HCT116 (cell line): ENCODE measurements around the gene UPF2. TPM values are rescaled to one million over a fixed set of nuclear protein-coding genes. Genes with fewer than 3 reads are reported as not detected.

Experiments
- ATAC-seq: fragments of 200-7000 bp; cut with Tn5 transposase; 2 replicates; pipeline ENCODE4 v1.9.1; 2020; ENCODE audit warnings: mild to moderate bottlenecking, moderate library complexity
- BruUV-seq: library from RNA; stranded (reverse); fragments of 400-500 nt; replicated peaks from 2 replicates; lab custom pipeline; 2021; lab: Mats Ljungman, UMichigan
- CTCF ChIA-PET: fragments of 300-600 bp; sonication (Branson Sonifier 250); formaldehyde crosslinking; loops from one replicate; lab custom pipeline; 2021; ENCODE audit warnings: antibody characterized with exemption; lab: Charles Lee
- POLR2A ChIA-PET: fragments of 300-600, 350-600 bp; sonication (Branson Sonifier 250); formaldehyde crosslinking; loops from one replicate; lab custom pipeline; 2021; ENCODE audit warnings: antibody characterized with exemption; lab: Charles Lee
- RAD21 ChIA-PET, 2 experiments: fragments of 300-600 bp; sonication (Branson Sonifier 250); formaldehyde crosslinking; loops; one replicate each; lab custom pipeline; 2023; ENCODE audit warnings: low total read pairs in 2 of 2; ENCODE audit not compliant: uncharacterized antibody in 2 of 2, unreplicated experiment in 2 of 2, low non-redundant PET in 1 of 2; lab: Charles Lee
- DNase-seq: peaks from one replicate; pipeline ENCODE4 v3.0.0-alpha.2; 2010; ENCODE audit warnings: low read depth, low spot score
- H2AFZ ChIP-seq: fragments of 200-600 bp; shearing (Covaris generic), sonication (generic); 2 replicates; pipeline ENCODE4 v1.6.1; 2017; ENCODE audit warnings: low read depth, mixed run types, mixed read lengths, antibody characterized with exemption, low read length; ENCODE audit not compliant: poor library complexity, severe bottlenecking
- H3K27ac ChIP-seq: 2 replicates; pipeline ENCODE4 v1.5.1; 2012; ENCODE audit warnings: low read depth, low read length
- H3K27me3 ChIP-seq: fragments of 200-600 bp; sonication (generic); 2 replicates; pipeline ENCODE4 v1.6.1; 2016; ENCODE audit warnings: mixed run types, low read length, mixed read lengths; ENCODE audit not compliant: insufficient read depth
- H3K36me3 ChIP-seq, 2 experiments: fragments of 200-500 bp in 1 of 2; fragments of 200-600 bp in 1 of 2; sonication (Bioruptor generic) in 1 of 2; sonication (generic) in 1 of 2; 2 replicates each; pipeline versions ENCODE4 v1.5.1 to v1.6.1; 2014 to 2016; ENCODE audit warnings: low read length in 2 of 2, inconsistent platforms in 1 of 2, mixed read lengths in 1 of 2, mixed run types in 1 of 2; ENCODE audit not compliant: insufficient read depth in 2 of 2, control insufficient read depth in 1 of 2
- H3K4me1 ChIP-seq, 2 experiments: fragments of 200-600 bp in 1 of 2; sonication (generic) in 1 of 2; 2 replicates each; pipeline versions ENCODE4 v1.5.1 to v1.6.1; 2012 to 2017; ENCODE audit warnings: low read length in 2 of 2, inconsistent platforms in 1 of 2, mild to moderate bottlenecking in 1 of 2, mixed read lengths in 1 of 2, mixed run types in 1 of 2, moderate library complexity in 1 of 2; ENCODE audit not compliant: insufficient read depth in 2 of 2, control insufficient read depth in 1 of 2
- H3K4me2 ChIP-seq: fragments of 200-600 bp; sonication (generic); 2 replicates; pipeline ENCODE4 v1.6.1; 2017; ENCODE audit warnings: mixed run types, low read length, mixed read lengths
- H3K4me3 ChIP-seq, 2 experiments: fragments of 200-600 bp in 1 of 2; sonication (generic) in 1 of 2; replicated peaks in 1 of 2; 2 replicates each; pipeline ENCODE4 v1.5.1; 2011 to 2016; ENCODE audit warnings: low read length in 2 of 2, control low read depth in 1 of 2, low read depth in 1 of 2, mild to moderate bottlenecking in 1 of 2, mixed read lengths in 1 of 2, mixed run types in 1 of 2
- H3K79me2 ChIP-seq: fragments of 200-600 bp; sonication (generic); 2 replicates; pipeline ENCODE4 v1.6.1; 2017; ENCODE audit warnings: mild to moderate bottlenecking, mixed run types, low read length, moderate library complexity, mixed read lengths; ENCODE audit not compliant: insufficient read depth
- H3K9ac ChIP-seq: fragments of 200-600 bp; sonication (generic); 2 replicates; pipeline ENCODE4 v1.6.1; 2016; ENCODE audit warnings: low read length, mixed read lengths
- H3K9me2 ChIP-seq: fragments of 200-600 bp; sonication (generic), shearing (Covaris generic); 2 replicates; pipeline ENCODE4 v1.6.1; 2017; ENCODE audit warnings: mixed run types, mild to moderate bottlenecking, moderate library complexity; ENCODE audit not compliant: insufficient read depth
- H3K9me3 ChIP-seq, 2 experiments: fragments of 200-500 bp in 1 of 2; fragments of 200-600 bp in 1 of 2; sonication (Bioruptor generic) in 1 of 2; sonication (generic) in 1 of 2; 2 replicates each; pipeline ENCODE4 v1.6.1; 2014 to 2017; ENCODE audit warnings: low read length in 2 of 2, mixed read lengths in 2 of 2, inconsistent platforms in 1 of 2, low read depth in 1 of 2, mild to moderate bottlenecking in 1 of 2, mixed run types in 1 of 2, moderate library complexity in 1 of 2; ENCODE audit not compliant: control insufficient read depth in 1 of 2, insufficient read depth in 1 of 2
- H4K20me1 ChIP-seq: fragments of 200-600 bp; sonication (generic), shearing (Covaris generic); 2 replicates; pipeline ENCODE4 v1.6.1; 2017; ENCODE audit warnings: mixed run types, mild to moderate bottlenecking, moderate library complexity; ENCODE audit not compliant: insufficient read depth
- CEBPB ChIP-seq: IDR thresholded peaks from 2 replicates; pipeline ENCODE4 v1.6.1; 2012; ENCODE audit warnings: low read depth
- ELF1 ChIP-seq: IDR thresholded peaks from 2 replicates; pipeline ENCODE4 v1.6.1; 2012; ENCODE audit warnings: low read depth, borderline replicate concordance
- EZH2 ChIP-seq: fragments of 200-600 bp; sonication (generic); IDR thresholded peaks from 2 replicates; pipeline ENCODE4 v1.6.1; 2017; ENCODE audit warnings: antibody characterized with exemption, mixed run types
- EZH2phosphoT487 ChIP-seq: fragments of 200-600 bp; IDR thresholded peaks from 2 replicates; pipeline ENCODE4 v1.6.1; 2018; ENCODE audit warnings: antibody characterized with exemption, borderline replicate concordance
- FOSL1 ChIP-seq: IDR thresholded peaks from 2 replicates; pipeline ENCODE4 v1.6.1; 2012; ENCODE audit warnings: low read depth
- JUND ChIP-seq: IDR thresholded peaks from 2 replicates; pipeline ENCODE4 v1.6.1; 2012
- POLR2AphosphoS5 ChIP-seq: IDR thresholded peaks from 2 replicates; pipeline ENCODE4 v1.6.1; 2011; ENCODE audit warnings: mild to moderate bottlenecking, low read depth, low read length, moderate library complexity
- RAD21 ChIP-seq: IDR thresholded peaks from 2 replicates; pipeline ENCODE4 v1.6.1; 2012; ENCODE audit warnings: low read depth, mild to moderate bottlenecking
- SIN3A ChIP-seq: IDR thresholded peaks from 2 replicates; pipeline ENCODE4 v1.6.1; 2012; ENCODE audit warnings: low read depth
- SP1 ChIP-seq: IDR thresholded peaks from 2 replicates; pipeline ENCODE4 v1.6.1; 2012; ENCODE audit warnings: low read depth
- SRF ChIP-seq: IDR thresholded peaks from 2 replicates; pipeline ENCODE4 v1.6.1; 2012; ENCODE audit warnings: low read depth
- TCF7L2 ChIP-seq: IDR thresholded peaks from 2 replicates; pipeline ENCODE4 v1.7.0; 2011; ENCODE audit warnings: borderline replicate concordance, inconsistent platforms; ENCODE audit not compliant: insufficient read depth, insufficient read length; ENCODE audit errors: extremely low read depth
- YY1 ChIP-seq: IDR thresholded peaks from 2 replicates; pipeline ENCODE4 v1.6.1; 2011; ENCODE audit warnings: low read length, low read depth, moderate library complexity, mild to moderate bottlenecking; ENCODE audit not compliant: insufficient replicate concordance; ENCODE audit errors: extremely low read depth
- ZFX ChIP-seq: fragments of 450-650 bp; IDR thresholded peaks from 2 replicates; pipeline ENCODE4 v1.6.1; 2017
- intact Hi-C: fragments of 100-400 bp; cut with micrococcal nuclease; formaldehyde crosslinking; loops from 2 replicates; pipeline ENCODE4 v1.10.0; 2022
- total RNA-seq: library from RNA; stranded (reverse); gene quantifications from one replicate; pipeline ENCODE4 v1.2.1, GENCODE V29; 2021; ENCODE audit not compliant: unreplicated experiment
- TF ChIP-seq, protein P1 (sequence below): IDR thresholded peaks from 2 replicates; pipeline ENCODE4 v1.6.1; 2012

The UPF2 gene
- total RNA-seq, 1 experiment from 2014 or later = 27.3 TPM

DNA sequence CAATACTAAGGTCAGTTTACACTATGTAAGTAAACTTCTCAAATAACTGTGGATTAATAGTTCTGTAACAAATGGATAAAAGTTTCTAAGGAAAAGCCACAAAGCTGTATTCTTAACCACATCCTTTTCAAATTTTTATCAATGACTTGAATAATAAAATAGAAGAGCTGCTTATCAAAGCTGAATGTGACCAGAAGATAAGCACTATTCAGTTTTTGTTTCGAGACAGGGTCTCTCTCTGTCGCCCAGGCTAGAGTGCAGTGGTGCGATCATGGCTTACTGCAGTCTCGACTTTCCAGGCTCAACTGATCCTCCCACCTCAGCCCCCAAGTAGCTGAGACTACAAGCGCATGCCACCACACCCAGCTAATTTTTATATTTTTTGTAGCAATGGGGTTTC, 17.0 kb downstream of the UPF2 start (continued):
- TF ChIP-seq CEBPB (no peak), EZH2 (no peak), FOSL1 (no peak), ZFX (no peak), SRF (no peak), JUND (no peak)

DNA sequence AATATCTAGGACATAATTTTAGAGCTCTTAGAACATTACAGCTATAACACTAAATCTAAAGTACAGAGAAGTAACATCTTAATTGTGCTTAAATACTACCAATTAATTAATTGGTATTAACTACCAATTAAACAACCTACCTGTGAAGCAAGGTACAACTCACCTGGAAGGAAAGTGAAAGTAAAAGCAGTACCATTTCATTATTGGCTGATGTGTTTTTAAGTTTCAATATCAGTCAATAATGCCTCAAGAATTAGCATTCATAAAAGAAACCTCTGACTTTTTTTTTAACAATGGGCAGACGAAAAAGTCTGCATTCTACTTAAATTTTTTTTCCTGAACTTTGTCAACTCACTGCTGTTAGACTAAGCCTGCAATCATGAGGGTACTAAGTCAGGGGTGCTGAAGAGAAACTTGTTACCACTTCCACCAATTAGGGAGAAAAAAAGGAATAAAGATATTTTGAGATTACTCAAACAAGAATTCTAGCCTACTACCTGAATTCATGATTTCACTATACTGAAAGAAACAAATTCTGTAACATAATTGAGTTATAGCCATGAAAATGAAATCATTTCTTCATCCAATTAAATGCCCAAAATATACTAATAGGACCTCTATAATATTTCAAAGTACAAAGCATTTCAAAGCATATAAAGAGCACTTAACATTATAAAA, 19.9 kb downstream of the UPF2 start:
- BruUV-seq = no TSS peak
- Histone ChIP-seq H2AFZ (no peak overlapping the region), H4K20me1 (peaks cover 4% of the 10 kb centered on the region; the same call in 1 of the 2 replicates), H3K79me2 (peaks cover 99% of the 10 kb centered on the region), H3K9ac (no peak overlapping the region), H3K4me3 (no peak overlapping the region), H3K9me3 (no peaks in the 10 kb centered on the region), H3K9me2 (no peaks in the 10 kb centered on the region), H3K27me3 (no peaks in the 10 kb centered on the region), H3K4me2 (no peak overlapping the region), H3K4me1 (0 out of 4 replicates have a peak, but pooled peaks cover 0 to 4% of the 10 kb centered on the region in 2 experiments), H3K36me3 (peaks cover 6 to 15% of the 10 kb centered on the region in 2 experiments; a peak in 2 of 4 replicates), H3K27ac (no peak overlapping the region)
- POLR2A ChIA-PET = no interaction called here
- RAD21 ChIA-PET = no interaction called here
- intact Hi-C loops = no loop called here
- CTCF ChIA-PET = no interaction called here
- ATAC-seq (no peak), DNase-seq (no peak)
- no peak for TF ChIP-seq SP1

DNA sequence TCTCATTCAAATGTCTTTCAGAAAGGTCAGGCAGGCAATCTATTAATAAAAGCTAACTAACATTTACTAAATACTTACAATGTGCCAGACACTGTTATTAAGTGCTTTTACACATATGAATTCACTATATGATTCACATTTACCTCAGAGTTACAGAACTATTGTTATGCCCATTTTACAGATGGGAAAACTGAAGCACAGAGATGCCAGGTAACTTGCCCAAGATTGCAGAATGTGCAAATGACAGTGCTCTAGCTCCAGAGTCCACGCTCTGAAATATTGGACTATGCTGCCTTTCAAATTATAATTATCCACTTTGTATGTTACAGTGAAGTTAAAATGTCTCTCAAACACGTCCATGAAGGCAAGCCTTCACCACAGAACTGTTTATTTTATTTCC, 22.0 kb downstream of the UPF2 start:
- 0 out of 4 replicates have a peak, but pooled peaks cover 0 to 4% of the 10 kb centered on the region in 2 experiments for H3K4me1 ChIP-seq
- ChIA-PET RAD21 (no interaction called here), POLR2A (no interaction called here), CTCF (no interaction called here)
- no peak overlapping the region for H2AFZ ChIP-seq
- DNase-seq (no peak), ATAC-seq (no peak)
- no peak overlapping the region for H3K4me3 ChIP-seq
- no peak overlapping the region for H3K4me2 ChIP-seq
- no TSS peak for BruUV-seq
- H3K79me2 ChIP-seq = peaks cover 98% of the 10 kb centered on the region
- H4K20me1 ChIP-seq = peaks cover 4% of the 10 kb centered on the region
- H3K36me3 ChIP-seq = peaks cover 0 to 6% of the 10 kb centered on the region in 2 experiments; a peak in 2 of 4 replicates
- no peak overlapping the region for H3K9ac ChIP-seq
- H3K27ac ChIP-seq = no peak overlapping the region
- no peaks in the 10 kb centered on the region for H3K9me3 ChIP-seq
- no peaks in the 10 kb centered on the region for H3K9me2 ChIP-seq
- TF ChIP-seq, protein P1, sequence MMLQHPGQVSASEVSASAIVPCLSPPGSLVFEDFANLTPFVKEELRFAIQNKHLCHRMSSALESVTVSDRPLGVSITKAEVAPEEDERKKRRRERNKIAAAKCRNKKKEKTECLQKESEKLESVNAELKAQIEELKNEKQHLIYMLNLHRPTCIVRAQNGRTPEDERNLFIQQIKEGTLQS = no peak
- TF ChIP-seq YY1 = no peak
- TF ChIP-seq EZH2phosphoT487 = no peak
- no peak for TF ChIP-seq FOSL1
- TF ChIP-seq POLR2AphosphoS5 = no peak
- no peak for TF ChIP-seq ELF1
- no peak for TF ChIP-seq SIN3A
- TF ChIP-seq SRF = no peak
- no peak for TF ChIP-seq TCF7L2
- TF ChIP-seq EZH2 = no peak
- no peak for TF ChIP-seq RAD21
- intact Hi-C loops = no loop called here
- no peaks in the 10 kb centered on the region for H3K27me3 ChIP-seq
